ENCODE measurements around the gene LRRC57. TPM values are rescaled to one million over a fixed set of nuclear protein-coding genes. Genes with fewer than 3 reads are reported as not detected.

Gene LRRC57
- total RNA-seq, 4 donors from 2014 or later, result 15.9 to 29.0 (median 21.2) TPM

GRCh38 chr15:42547918-42548248, 710 bp downstream of the LRRC57 start:
- TF ChIP-seq CTCF (IDR thresholded peaks at IDR 0.05; ENCODE audit: low read depth), result no peak

- no peak for TF ChIP-seq CTCF (IDR thresholded peaks at IDR 0.05; ENCODE audit: low read depth)
Observed at GRCh38 chr15:42544853-42545629, 3.6 kb downstream of the LRRC57 start.

GRCh38 chr15:42533246-42533645, 15.3 kb downstream of the LRRC57 start:
- TF ChIP-seq CTCF (IDR thresholded peaks at IDR 0.05; ENCODE audit: low read depth), result no peak

- TF ChIP-seq CTCF (IDR thresholded peaks at IDR 0.05; ENCODE audit: low read depth), result no peak
Observed at GRCh38 chr15:42528970-42529369, 19.6 kb downstream of the LRRC57 start.

GRCh38 chr15:42523331-42523730, 25.3 kb downstream of the LRRC57 start:
- no peak for TF ChIP-seq CTCF (IDR thresholded peaks at IDR 0.05; ENCODE audit: low read depth)

- no peak for TF ChIP-seq CTCF (IDR thresholded peaks at IDR 0.05; ENCODE audit: low read depth)
Observed at GRCh38 chr15:42511007-42511391, 37.6 kb downstream of the LRRC57 start.

- TF ChIP-seq CTCF (IDR thresholded peaks at IDR 0.05; ENCODE audit: low read depth), result no peak
Observed at GRCh38 chr15:42510258-42511006, 38.2 kb downstream of the LRRC57 start.

All from subcutaneous adipose tissue (tissue), 4 donors.